SK-N-MC (cell line): ENCODE data around the gene CHODL.

Experiments
- DNase-seq: peaks from one replicate; pipeline ENCODE4 v3.0.0-alpha.2; 2011; ENCODE audit warnings: low read depth, low spot score
- H3K27ac ChIP-seq: fragments of 200-600 bp; sonication (generic); 2 replicates; pipeline ENCODE4 v1.5.1; 2016; ENCODE audit warnings: mixed run types
- H3K36me3 ChIP-seq: fragments of 200-600 bp; sonication (generic); 2 replicates; pipeline ENCODE4 v1.6.1; 2017; ENCODE audit warnings: antibody characterized with exemption, low read length, mixed read lengths; ENCODE audit not compliant: insufficient read depth
- H3K4me3 ChIP-seq: fragments of 200-600 bp; sonication (generic); 2 replicates; pipeline ENCODE4 v1.5.1; 2016
- H3K9ac ChIP-seq: fragments of 200-600 bp; sonication (generic); 2 replicates; pipeline ENCODE4 v1.8.0; 2017; ENCODE audit warnings: mixed run types, mixed read lengths; ENCODE audit not compliant: insufficient read length
- H3K9me3 ChIP-seq: fragments of 200-600 bp; sonication (generic); 2 replicates; pipeline ENCODE4 v1.6.1; 2017; ENCODE audit warnings: low read depth, mild to moderate bottlenecking, antibody characterized with exemption, low read length, moderate library complexity, mixed read lengths
- EZH2 ChIP-seq: fragments of 200-600 bp; sonication (generic); IDR thresholded peaks from one replicate; pipeline ENCODE4 v1.6.1; 2017; ENCODE audit warnings: antibody characterized with exemption
- FOXP2 ChIP-seq: optimal IDR thresholded peaks from 2 replicates; pipeline ENCODE3; 2011; ENCODE audit warnings: mild to moderate bottlenecking, moderate library complexity; ENCODE audit not compliant: insufficient read depth; ENCODE audit errors: extremely low read length, control extremely low read depth
- POLR2AphosphoS5 ChIP-seq: IDR thresholded peaks from 2 replicates; pipeline ENCODE4 v1.6.1; 2012; ENCODE audit warnings: mild to moderate bottlenecking, low read depth, low read length, borderline replicate concordance

CHODL gene

GRCh38 chr21:18248171-18248570, 3.5 kb downstream of the CHODL start:
- Histone ChIP-seq H3K36me3 (no peaks in the 10 kb centered on the region), H3K4me3 (no peak overlapping the region), H3K27ac (no peak overlapping the region), H3K9me3 (no peaks in the 10 kb centered on the region), H3K9ac (no peak overlapping the region)
- no peak for TF ChIP-seq POLR2AphosphoS5
- DNase-seq = no peak

DNA sequence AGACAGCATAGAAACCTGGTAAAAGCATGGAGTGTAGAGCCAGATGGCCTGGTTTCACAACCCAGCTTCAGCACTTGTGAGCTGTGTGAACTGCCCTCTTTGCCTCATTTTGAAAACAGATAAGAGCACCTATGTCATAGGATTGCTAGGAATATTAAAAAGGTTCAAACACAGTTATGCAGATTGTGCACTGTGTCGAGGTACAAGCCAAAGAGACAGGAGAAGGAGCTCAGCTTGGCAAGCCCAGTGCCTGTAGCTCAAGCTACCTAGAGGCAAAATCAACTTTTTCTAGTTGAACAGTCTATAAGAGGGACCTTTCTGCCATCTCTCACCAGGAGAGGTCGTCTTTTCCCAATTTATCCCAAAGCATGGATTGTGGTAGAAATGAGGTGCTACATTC, 5.0 kb downstream of the CHODL start:
- DNase-seq = no peak
- Histone ChIP-seq H3K36me3 (no peaks in the 10 kb centered on the region), H3K9ac (no peak overlapping the region), H3K4me3 (no peak overlapping the region), H3K9me3 (no peaks in the 10 kb centered on the region), H3K27ac (no peak overlapping the region)
- TF ChIP-seq POLR2AphosphoS5 (no peak), EZH2 (no peak), FOXP2 (no peak)

DNA sequence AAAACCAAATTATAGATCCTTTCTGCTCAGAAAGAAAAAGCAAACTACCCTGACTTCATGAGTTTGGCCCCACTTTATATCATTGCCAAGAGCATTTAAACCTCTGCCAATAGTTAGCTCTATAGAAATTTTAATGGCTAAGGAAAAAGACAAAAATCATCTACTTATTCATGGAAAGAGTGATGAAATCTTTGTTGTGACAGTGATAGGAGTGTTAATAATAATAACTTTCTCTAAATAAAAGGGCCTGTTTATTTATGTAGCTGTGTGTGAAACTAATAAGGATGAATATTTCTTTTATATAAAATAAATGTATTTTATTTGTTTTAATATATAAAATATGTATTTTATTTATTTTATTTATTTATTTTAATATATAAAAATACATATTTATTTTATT, 6.4 kb downstream of the CHODL start:
- H3K36me3 ChIP-seq = no peaks in the 10 kb centered on the region
- TF ChIP-seq EZH2 (no peak), POLR2AphosphoS5 (no peak), FOXP2 (no peak)
- no peak overlapping the region for H3K4me3 ChIP-seq
- no peak for DNase-seq
- no peaks in the 10 kb centered on the region for H3K9me3 ChIP-seq
- no peak overlapping the region for H3K27ac ChIP-seq
- H3K9ac ChIP-seq = no peak overlapping the region

DNA sequence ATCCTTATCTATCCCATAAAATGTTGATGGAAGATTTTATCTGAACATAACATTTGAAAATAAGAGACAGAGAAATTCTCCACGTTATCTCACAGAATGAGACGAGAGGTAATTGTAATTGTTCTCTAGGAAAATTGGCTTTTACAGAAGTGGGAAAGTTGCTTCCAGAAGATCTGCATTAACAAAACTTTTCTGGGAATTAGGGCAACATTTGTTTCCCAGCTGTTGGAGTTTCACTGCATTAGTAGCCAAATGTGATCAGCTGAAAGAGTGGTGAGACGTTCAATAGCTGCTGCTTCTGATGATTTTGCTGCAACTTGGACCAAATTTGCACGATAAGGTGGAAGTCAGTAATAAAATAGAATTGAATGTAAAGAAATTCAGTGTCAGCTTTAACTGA, 7.6 kb downstream of the CHODL start:
- DNase-seq = no peak
- H3K9me3 ChIP-seq = no peaks in the 10 kb centered on the region
- H3K36me3 ChIP-seq = no peaks in the 10 kb centered on the region
- no peak overlapping the region for H3K27ac ChIP-seq
- peak overlapping the region; percentile 42 for H3K9ac ChIP-seq
- TF ChIP-seq FOXP2 (no peak), POLR2AphosphoS5 (no peak), EZH2 (no peak)
- H3K4me3 ChIP-seq = peak overlapping the region; percentile 67

GRCh38 chr21:18252680-18253079, 8.0 kb downstream of the CHODL start:
- no peaks in the 10 kb centered on the region for H3K36me3 ChIP-seq
- no peak for TF ChIP-seq POLR2AphosphoS5
- no peak for TF ChIP-seq FOXP2
- no peak for TF ChIP-seq EZH2
- H3K9me3 ChIP-seq = no peaks in the 10 kb centered on the region
- H3K9ac ChIP-seq = no peak overlapping the region
- no peak overlapping the region for H3K27ac ChIP-seq
- DNase-seq = no peak
- peak overlapping the region; percentile 67 for H3K4me3 ChIP-seq

GRCh38 chr21:18253221-18253620, 8.6 kb downstream of the CHODL start:
- Histone ChIP-seq H3K4me3 (no peak overlapping the region), H3K9ac (no peak overlapping the region), H3K36me3 (no peaks in the 10 kb centered on the region), H3K9me3 (no peaks in the 10 kb centered on the region), H3K27ac (no peak overlapping the region)
- DNase-seq = no peak
- TF ChIP-seq FOXP2 (no peak), EZH2 (no peak), POLR2AphosphoS5 (no peak)

DNA sequence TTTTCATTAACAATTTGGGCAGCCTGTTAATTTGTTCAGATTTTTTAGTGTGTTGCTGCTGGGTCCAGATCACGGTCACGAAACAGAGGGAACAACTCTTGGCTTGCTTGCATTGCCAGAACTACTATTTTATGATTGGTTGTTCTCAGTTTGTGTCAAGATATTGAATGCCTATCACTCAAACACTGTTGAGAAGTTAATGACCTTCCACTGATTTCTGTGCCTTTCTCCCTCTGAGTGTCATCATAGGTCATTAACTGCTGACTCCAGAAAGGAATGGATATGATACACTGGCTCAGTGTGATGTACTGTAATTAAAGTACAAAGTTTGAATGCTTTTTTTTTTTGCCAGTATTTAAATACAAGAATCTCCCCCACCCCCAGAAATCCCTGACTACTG, 9.2 kb downstream of the CHODL start:
- H3K9ac ChIP-seq = no peak overlapping the region
- TF ChIP-seq EZH2 (no peak), POLR2AphosphoS5 (no peak), FOXP2 (no peak)
- DNase-seq = no peak
- H3K36me3 ChIP-seq = no peaks in the 10 kb centered on the region
- no peaks in the 10 kb centered on the region for H3K9me3 ChIP-seq
- H3K4me3 ChIP-seq = no peak overlapping the region
- H3K27ac ChIP-seq = no peak overlapping the region

DNA sequence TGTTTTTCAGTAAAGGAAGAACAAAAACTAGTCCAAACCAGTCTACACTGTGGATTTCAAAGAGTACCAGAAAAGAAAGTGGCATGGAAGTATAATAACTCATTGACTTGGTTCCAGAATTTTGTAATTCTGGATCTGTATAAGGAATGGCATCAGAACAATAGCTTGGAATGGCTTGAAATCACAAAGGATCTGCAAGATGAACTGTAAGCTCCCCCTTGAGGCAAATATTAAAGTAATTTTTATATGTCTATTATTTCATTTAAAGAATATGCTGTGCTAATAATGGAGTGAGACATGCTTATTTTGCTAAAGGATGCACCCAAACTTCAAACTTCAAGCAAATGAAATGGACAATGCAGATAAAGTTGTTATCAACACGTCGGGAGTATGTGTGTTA, 21.3 kb downstream of the CHODL start:
- Histone ChIP-seq H3K36me3 (no peaks in the 10 kb centered on the region), H3K4me3 (no peak overlapping the region), H3K27ac (no peak overlapping the region), H3K9ac (no peak overlapping the region), H3K9me3 (no peaks in the 10 kb centered on the region)
- TF ChIP-seq FOXP2 (no peak), POLR2AphosphoS5 (no peak), EZH2 (no peak)
- no peak for DNase-seq

DNA sequence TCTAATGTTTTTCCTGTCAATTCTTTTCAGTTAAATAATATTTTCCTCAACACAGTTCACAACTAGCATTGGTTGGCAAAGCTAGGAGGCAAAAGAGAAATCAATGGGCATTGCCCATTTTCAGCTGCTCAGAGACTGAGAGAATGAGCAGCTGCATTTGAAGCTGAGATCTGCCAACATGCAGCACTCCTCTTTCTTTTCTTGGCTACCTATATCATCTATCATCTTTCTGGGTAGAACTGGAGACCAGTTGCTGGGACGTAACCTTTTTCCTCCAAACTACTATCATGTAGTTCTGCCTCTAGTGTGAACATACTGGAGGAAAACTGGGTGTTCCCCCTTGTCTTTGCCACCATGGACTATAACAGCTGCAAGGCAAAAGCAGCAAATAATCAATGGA, 22.9 kb downstream of the CHODL start:
- Histone ChIP-seq H3K36me3 (no peaks in the 10 kb centered on the region), H3K9me3 (no peaks in the 10 kb centered on the region), H3K27ac (no peak overlapping the region), H3K4me3 (no peak overlapping the region), H3K9ac (no peak overlapping the region)
- DNase-seq = no peak
- TF ChIP-seq POLR2AphosphoS5 (no peak), FOXP2 (no peak), EZH2 (no peak)
